Activated naive CD4-positive, alpha-beta T cell treated with anti-CD3 and anti-CD28 coated beads, Interleukin-2, amount 50 U/mL, for 72 hours (primary cell): ENCODE data around the gene RAB27A. TPM values are rescaled to one million over a fixed set of nuclear protein-coding genes. Genes with fewer than 3 reads are reported as not detected.
A peak's percentile ranks its signal among the peaks of the same experiment; 100 is the strongest.
"Not testable (repeated sequence)": the region's sequence is repeated elsewhere in the genome, so short reads cannot be mapped to it uniquely, and the experiment has no call there.

Experiments
- ATAC-seq, 2 donors: fragments of 150-1000 bp; cut with Tn5 transposase; 2 replicates each; pipeline ENCODE4 v1.10.0; 2021; ENCODE audit warnings: mild to moderate bottlenecking in 2 of 2, moderate library complexity in 2 of 2
- DNase-seq, 2 donors: peaks; one replicate each; pipeline ENCODE4 v3.0.0; 2021 to 2022; ENCODE audit warnings: low spot score in 2 of 2
- H3K27ac Mint-ChIP-seq, 2 donors: one replicate each; pipeline ENCODE4 v1.8.0; 2022; ENCODE audit warnings: mild to moderate bottlenecking in 2 of 2, mixed read lengths in 2 of 2
- H3K36me3 Mint-ChIP-seq, 2 donors: one replicate each; pipeline ENCODE4 v1.8.0; 2022; ENCODE audit warnings: mixed read lengths in 2 of 2
- H3K9me3 Mint-ChIP-seq, 2 donors: one replicate each; pipeline ENCODE4 v1.8.0; 2022; ENCODE audit warnings: mixed read lengths in 2 of 2
- total RNA-seq, 2 donors: library from RNA; stranded (reverse); gene quantifications; one replicate each; pipeline ENCODE4 v1.2.3, GENCODE V29; 2022

The RAB27A gene
- 100 to 1,000 TPM in 1 of 2 donors, 10 to 100 TPM in 1; 99.3 to 111 TPM for total RNA-seq

DNA sequence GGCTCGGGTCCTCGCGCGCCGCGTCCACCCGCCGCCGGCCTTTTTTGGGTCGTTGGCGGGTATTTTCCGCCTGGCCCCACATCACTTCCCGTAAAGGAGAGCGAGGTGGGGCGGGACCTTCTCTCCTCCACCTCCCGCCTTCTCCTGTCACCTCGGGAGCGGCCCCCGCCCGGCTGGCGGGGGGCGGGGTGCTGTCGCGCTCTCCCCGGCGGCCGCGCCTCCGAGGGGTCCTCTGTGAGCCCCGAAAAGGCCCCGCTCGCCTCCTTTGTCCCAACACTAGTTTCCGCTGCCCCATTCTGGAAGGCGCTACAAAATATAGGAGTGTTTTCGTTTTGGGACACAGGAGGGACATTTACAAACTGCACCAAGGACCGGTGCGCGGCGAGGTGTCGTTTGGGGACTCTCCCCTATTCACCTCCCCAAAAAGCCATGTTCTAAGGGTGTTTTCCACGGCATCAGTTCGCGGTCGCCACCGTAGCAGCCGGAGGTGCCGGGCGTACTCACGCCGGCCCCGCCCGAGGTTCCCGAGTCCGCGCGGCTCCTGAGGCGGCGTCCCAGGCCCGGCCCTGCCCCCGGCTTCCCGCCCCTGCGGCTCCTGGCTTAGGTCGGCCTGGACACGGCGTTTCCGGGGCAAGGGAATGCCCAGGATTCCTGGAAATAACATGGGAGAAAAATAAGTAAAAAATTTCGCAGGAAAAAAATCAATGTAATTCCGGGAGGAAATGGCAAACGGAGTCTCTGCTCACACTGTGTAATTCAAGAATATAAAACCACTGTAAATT is at the start of gene RAB27A:
TSS of gene RAB27A (minus strand) at position 68 of the 782 bp plus-strand sequence. CDS start 54,879 bp downstream, outside the sequence.
- peak; percentile 79 to 87 for DNase-seq
- Mint-ChIP-seq H3K27ac (peak within 1 kb of the TSS; percentile 97 to 98), H3K36me3 (peaks cover 18 to 38% of the 10 kb centered on the region in 2 donors)

GRCh38 chr15:55337160-55337559 is 47.5 kb upstream of the RAB27A start:
- Mint-ChIP-seq H3K36me3 (peaks cover 0 to 7% of the 10 kb centered on the region in 2 donors), H3K9me3 (no peaks in the 10 kb centered on the region), H3K27ac (no peak overlapping the region)
- DNase-seq (no peak), ATAC-seq (no peak)

More for the DNA sequence above, at the start of gene RAB27A:
- no peaks in the 10 kb centered on the region for H3K9me3 Mint-ChIP-seq
- peak; percentile 81 to 84 for ATAC-seq

DNA sequence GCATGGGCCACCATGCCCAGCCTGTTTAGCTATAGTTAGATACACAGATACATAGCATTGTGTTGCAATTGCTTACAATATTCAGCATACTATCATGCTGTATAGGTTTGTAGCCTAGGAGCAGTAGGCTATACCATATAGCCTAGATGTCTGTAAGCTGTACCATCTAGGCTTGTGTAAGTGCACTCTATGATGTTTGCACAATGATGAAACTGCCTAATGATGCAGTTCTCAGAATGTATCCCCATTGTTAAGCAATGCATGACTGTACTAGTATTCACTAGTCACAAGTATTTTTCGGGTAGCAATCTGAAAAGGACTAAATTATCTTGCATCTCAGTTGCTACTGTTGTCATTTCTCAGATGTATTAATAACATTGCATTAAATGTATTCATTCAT is 45.4 kb upstream of the RAB27A start:
- no peak for DNase-seq
- peaks cover 5 to 7% of the 10 kb centered on the region in 2 donors for H3K36me3 Mint-ChIP-seq
- no peak overlapping the region for H3K27ac Mint-ChIP-seq
- no peaks in the 10 kb centered on the region for H3K9me3 Mint-ChIP-seq
- ATAC-seq, result no peak

GRCh38 chr15:55334371-55334770 is 44.8 kb upstream of the RAB27A start:
- no peak for DNase-seq
- no peak for ATAC-seq
- H3K9me3 Mint-ChIP-seq, result no peaks in the 10 kb centered on the region
- no peak overlapping the region for H3K27ac Mint-ChIP-seq
- H3K36me3 Mint-ChIP-seq, result peaks cover 5 to 7% of the 10 kb centered on the region in 2 donors

DNA sequence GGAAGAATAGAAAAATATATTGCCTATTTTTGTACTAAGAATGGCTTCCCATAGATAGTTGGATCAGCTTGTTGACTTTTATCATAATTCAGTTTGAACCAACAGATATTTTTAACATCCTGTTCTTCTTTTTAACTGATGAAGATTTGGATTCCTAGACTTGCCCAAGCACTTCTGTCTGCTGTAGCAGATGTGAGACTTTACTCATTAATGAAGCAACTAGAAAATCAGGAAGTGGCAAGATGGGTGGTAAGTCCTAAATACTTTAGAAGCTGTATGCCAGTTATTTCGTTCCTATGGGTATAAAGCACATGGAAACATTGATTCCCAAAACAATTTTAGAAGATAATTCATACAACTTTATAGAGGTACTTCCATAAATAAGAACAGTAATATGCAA is 37.8 kb upstream of the RAB27A start:
- no peak for ATAC-seq

DNA sequence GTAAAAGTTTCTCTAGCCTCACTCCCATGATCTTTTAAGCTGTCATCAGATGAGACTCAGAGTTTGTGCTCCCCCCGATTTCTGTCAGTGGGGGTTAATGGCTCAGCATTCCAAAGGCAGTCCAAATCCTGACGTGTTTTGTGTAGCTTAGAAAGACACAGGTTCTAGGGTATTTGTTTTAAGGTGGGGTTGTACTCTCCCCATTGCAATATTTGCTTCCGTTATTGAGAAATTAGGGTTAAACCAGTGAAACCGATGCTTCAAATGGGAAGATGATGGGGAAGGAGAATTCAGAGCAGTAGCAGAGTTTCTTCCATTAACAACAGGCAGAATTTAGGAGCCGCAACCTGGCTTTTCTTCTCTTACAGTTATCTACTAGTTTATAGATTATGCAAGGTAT is 32.9 kb upstream of the RAB27A start:
- H3K27ac Mint-ChIP-seq, result no peak overlapping the region
- no peak for ATAC-seq
- no peaks in the 10 kb centered on the region for H3K9me3 Mint-ChIP-seq
- peaks cover 13 to 14% of the 10 kb centered on the region in 2 donors for H3K36me3 Mint-ChIP-seq
- no peak for DNase-seq

More for the DNA sequence above, 37.8 kb upstream of the RAB27A start:
- DNase-seq, result no peak
- Mint-ChIP-seq H3K36me3 (peaks cover 5% of the 10 kb centered on the region in 2 donors), H3K9me3 (no peaks in the 10 kb centered on the region), H3K27ac (no peak overlapping the region)

GRCh38 chr15:55320963-55321362 is 31.4 kb upstream of the RAB27A start:
- Mint-ChIP-seq H3K9me3 (no peaks in the 10 kb centered on the region), H3K36me3 (peaks cover 13 to 15% of the 10 kb centered on the region in 2 donors), H3K27ac (no peak overlapping the region)
- DNase-seq, result no peak
- no peak for ATAC-seq

DNA sequence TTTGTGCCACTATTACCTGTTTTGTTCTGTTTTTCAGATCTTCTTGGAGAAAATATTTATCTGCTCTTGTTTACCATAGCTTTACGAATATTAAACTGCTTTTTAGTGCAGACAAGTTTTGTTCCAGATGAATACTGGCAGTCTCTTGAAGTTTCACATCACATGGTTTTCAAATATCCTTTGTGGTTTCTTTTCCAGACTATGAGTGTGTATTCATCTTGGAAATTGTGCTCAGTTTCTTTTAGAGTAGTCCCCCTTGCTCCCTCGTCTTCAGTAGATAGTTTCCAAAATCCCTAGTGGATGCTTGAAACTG is 30.6 kb upstream of the RAB27A start:
- Mint-ChIP-seq H3K36me3 (peaks cover 13 to 15% of the 10 kb centered on the region in 2 donors), H3K27ac (peak overlapping the region; percentile 65 to 98), H3K9me3 (no peaks in the 10 kb centered on the region)
- DNase-seq (no peak), ATAC-seq (no peak)

- Mint-ChIP-seq H3K27ac (peak overlapping the region; percentile 98 to 99), H3K36me3 (peaks cover 13 to 15% of the 10 kb centered on the region in 2 donors), H3K9me3 (no peaks in the 10 kb centered on the region)
- peak in 1 of 2 donors; percentile 43 for ATAC-seq
- no peak for DNase-seq
Measured at GRCh38 chr15:55319537-55320237, 30.1 kb upstream of the RAB27A start.

- DNase-seq (peak; percentile 72 to 83), ATAC-seq (peak; percentile 90 to 94)
Measured at GRCh38 chr15:55318588-55319494, 29.2 kb upstream of the RAB27A start, which contains the start of the genes PIGB and PIGBOS1. Gene PIGB, plus strand, starts transcription at chr15:55319222. Its CDS starts 29 bp downstream, at chr15:55319251. Gene PIGBOS1, minus strand, starts transcription at chr15:55319123. Its CDS starts 1,331 bp downstream, at chr15:55317792.

GRCh38 chr15:55302801-55303200 is 13.2 kb upstream of the RAB27A start:
- not testable (repeated sequence) for ATAC-seq, H3K27ac Mint-ChIP-seq, DNase-seq, H3K9me3 Mint-ChIP-seq, H3K36me3 Mint-ChIP-seq

More at GRCh38 chr15:55318588-55319494, 29.2 kb upstream of the RAB27A start, which contains the start of the genes PIGB and PIGBOS1:
- no peaks in the 10 kb centered on the region for H3K9me3 Mint-ChIP-seq
- peak within 1 kb of the TSS; percentile 98 to 99 for H3K27ac Mint-ChIP-seq
- H3K36me3 Mint-ChIP-seq, result peaks cover 8 to 15% of the 10 kb centered on the region in 2 donors

GRCh38 chr15:55297315-55297714 is 7.7 kb upstream of the RAB27A start:
- H3K36me3 Mint-ChIP-seq, result no peaks in the 10 kb centered on the region
- no peak for DNase-seq
- no peak overlapping the region for H3K27ac Mint-ChIP-seq
- no peak for ATAC-seq
- H3K9me3 Mint-ChIP-seq, result no peaks in the 10 kb centered on the region

GRCh38 chr15:55290528-55291057 is 980 bp upstream of the RAB27A start:
- DNase-seq, result peak; percentile 83 to 87
- Mint-ChIP-seq H3K9me3 (no peaks in the 10 kb centered on the region), H3K36me3 (peaks cover 18 to 35% of the 10 kb centered on the region in 2 donors), H3K27ac (peak overlapping the region; percentile 84 to 98)
- peak; percentile 73 to 80 for ATAC-seq

GRCh38 chr15:55289011-55289745 is 435 bp downstream of the RAB27A start:
- Mint-ChIP-seq H3K9me3 (no peaks in the 10 kb centered on the region), H3K36me3 (peaks cover 18 to 44% of the 10 kb centered on the region in 2 donors), H3K27ac (peak overlapping the region; percentile 97 to 98)
- ATAC-seq (peak; percentile 16 to 20), DNase-seq (peak; percentile 48 to 62)

GRCh38 chr15:55288006-55288717 is 1.5 kb downstream of the RAB27A start:
- Mint-ChIP-seq H3K27ac (peak overlapping the region; percentile 97 to 98), H3K9me3 (no peaks in the 10 kb centered on the region), H3K36me3 (peaks cover 18 to 44% of the 10 kb centered on the region in 2 donors)
- ATAC-seq, result no peak
- DNase-seq, result no peak
